Melanocyte of skin (primary cell): Measurements from ENCODE around the gene PGPEP1. TPM values are rescaled to one million over a fixed set of nuclear protein-coding genes. Genes with fewer than 3 reads are reported as not detected.

Experiments
- small RNA-seq, 2 donors: library from RNA; depleted of rRNA; stranded (forward); fragments of <200 nt; gene quantifications; one replicate each; pipeline ENCODE3, GENCODE V24; 2012
- total RNA-seq, 2 donors: library from RNA; depleted of rRNA; stranded (reverse); fragments of >200 nt; gene quantifications; 2 replicates each; pipeline ENCODE4 v1.2.3, GENCODE V29; 2012

The PGPEP1 gene, protein sequence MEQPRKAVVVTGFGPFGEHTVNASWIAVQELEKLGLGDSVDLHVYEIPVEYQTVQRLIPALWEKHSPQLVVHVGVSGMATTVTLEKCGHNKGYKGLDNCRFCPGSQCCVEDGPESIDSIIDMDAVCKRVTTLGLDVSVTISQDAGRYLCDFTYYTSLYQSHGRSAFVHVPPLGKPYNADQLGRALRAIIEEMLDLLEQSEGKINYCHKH
- total RNA-seq: 10 to 100 TPM; 17.9 to 23.3 TPM

DNA sequence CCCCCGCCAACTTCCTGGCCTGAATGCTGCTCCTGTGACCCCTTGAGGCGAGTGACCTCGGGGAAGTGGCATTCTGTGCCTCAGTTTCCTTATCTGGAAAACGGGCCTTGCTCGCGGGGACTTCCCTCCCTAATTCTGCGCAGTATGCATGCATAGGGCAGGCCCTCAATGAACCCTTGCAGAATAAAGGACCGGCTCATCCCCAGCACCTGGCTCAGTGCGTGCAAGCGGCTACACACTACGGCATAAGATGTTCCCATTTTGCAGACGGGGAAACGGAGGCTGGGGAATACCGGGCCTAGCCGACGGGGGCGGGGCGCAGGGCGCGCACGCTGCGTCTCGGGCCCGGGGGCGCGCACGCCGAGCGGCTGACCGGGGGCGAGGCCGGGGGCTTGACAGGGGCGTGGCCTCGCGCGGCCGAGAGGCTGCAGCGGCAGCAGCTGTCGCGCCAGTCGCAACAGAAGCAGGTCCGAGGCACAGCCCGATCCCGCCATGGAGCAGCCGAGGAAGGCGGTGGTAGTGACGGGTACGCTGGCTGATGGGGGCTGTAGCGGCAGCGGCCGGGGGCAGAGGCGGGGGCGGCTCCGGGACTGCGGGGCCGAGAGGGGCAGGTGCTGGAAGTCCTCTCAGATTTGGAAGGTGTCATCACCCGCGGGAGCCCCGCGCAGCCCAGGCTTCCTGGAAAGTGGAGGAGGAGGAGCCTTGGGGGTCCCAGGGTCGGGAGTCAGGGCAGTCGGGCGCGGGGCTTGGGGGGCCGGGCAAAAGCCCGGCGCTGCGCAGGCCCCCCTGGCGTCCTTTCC is at the start of gene PGPEP1:
Gene PGPEP1 (plus strand): TSS at position 409 of the 800 bp plus-strand sequence. CDS start 84 bp downstream, at position 493.

DNA sequence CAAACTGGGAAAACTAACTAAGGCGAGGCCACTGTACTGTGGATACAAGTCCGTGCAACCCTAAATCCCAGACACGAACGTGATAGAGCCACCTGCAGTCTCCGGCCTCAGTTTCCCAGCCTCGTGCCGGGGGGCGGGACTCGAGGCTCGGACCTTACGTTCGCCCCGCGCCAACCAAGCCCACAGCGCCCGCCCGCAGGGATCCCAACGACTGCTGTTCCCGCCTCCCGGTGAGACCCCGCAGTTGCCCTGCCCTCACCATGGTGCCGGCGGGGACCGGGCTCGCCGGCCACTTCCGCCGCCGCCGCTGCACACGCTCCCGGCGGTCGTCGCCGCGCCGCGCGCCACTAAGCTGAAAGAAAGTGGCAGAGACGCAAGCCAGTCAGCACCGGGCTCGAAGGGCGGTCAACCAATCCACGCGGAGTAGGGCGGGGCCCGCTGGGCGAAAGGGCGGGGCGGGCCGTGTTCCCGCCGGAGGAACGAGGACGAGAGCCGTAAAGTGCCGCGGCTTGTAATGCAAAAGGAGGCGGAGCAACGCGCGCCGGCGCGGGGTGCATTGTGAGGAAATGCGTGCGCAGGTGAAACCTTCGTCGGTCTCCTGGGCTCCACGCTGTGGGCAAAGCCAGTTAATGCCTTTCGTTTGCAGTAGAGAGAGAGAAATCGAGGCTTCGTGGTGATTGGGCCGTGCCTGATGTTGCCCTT is 17.5 kb upstream of the PGPEP1 start, which contains the start of gene LSM4:
Gene LSM4 (minus strand): TSS at position 318 of the 702 bp plus-strand sequence. CDS start 56 bp downstream, at position 262.

DNA sequence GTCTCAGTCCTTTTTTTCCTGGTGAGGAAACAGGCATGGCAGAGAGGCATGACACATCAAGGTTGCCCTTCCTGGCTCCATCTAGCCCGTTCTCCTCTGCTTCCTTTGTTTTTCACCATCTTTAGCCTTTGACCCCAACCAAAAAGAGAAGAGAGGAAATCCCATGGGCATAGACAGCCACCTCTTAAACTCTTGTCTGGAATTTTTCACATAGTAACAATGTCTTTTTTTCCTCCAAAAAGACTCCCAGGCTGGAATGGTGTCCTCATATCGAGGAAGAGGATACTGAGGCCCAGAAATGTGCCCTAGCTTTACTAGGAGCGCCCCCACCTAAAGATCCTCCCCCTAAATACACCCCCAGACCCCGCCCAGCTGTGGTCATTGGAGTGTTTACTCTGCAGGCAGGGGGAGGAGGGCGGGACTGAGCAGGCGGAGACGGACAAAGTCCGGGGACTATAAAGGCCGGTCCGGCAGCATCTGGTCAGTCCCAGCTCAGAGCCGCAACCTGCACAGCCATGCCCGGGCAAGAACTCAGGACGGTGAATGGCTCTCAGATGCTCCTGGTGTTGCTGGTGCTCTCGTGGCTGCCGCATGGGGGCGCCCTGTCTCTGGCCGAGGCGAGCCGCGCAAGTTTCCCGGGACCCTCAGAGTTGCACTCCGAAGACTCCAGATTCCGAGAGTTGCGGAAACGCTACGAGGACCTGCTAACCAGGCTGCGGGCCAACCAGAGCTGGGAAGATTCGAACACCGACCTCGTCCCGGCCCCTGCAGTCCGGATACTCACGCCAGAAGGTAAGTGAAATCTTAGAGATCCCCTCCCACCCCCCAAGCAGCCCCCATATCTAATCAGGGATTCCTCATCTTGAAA is 45.5 kb downstream of the PGPEP1 start, which contains the start of gene GDF15:
Gene GDF15 (plus strand): TSS at position 484 of the 868 bp plus-strand sequence. CDS start 32 bp downstream, at position 516.

DNA sequence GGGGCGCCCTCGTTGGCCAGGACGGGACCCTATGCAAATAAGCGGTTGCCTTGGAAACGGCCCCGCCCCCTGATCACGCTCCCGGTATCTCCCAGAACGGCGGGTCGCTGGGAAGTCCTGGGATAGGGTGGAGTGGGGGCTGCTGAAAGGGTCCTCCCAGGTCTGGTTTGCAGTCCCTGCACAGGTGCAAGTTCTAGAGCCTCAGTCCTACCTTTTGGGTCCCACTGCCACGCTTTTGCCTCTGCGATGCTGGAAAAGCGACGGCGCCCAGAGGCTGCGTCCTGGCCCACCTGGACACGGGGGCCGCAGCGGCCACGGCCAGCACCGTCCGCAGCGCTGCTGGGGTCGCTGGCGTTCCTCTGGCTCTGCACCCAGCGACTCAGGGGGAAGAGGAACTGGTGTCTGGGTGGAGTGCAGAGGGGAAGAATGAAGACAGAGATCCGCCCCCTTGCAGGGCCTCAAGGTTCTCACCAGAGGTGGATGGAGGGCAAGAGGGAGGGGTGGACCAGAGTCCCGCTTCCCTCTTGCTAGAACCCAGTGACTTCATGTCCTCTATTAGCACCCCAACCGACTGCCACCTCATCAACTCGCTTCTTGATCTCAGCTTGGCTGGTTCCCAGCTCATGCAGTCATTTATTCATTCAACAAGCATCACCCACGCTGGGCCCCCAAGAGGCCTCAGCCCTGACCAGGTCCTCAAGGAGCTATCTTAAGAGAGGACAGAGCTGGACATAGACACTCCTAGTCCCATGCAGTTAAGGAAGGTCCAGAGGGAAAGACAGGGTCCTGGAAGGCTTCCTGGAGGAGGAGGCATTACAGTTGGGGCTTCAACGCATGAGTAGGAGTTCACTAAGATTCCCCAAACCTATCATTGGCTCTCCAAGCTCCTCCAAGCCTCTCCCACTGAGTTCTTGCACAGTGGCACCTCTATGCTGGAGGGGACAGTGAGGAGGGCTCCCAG is 57.1 kb downstream of the PGPEP1 start, which contains the start of gene LRRC25:
Gene LRRC25 (minus strand): TSS at position 381 of the 961 bp plus-strand sequence. CDS start 659 bp downstream, outside the sequence.

DNA sequence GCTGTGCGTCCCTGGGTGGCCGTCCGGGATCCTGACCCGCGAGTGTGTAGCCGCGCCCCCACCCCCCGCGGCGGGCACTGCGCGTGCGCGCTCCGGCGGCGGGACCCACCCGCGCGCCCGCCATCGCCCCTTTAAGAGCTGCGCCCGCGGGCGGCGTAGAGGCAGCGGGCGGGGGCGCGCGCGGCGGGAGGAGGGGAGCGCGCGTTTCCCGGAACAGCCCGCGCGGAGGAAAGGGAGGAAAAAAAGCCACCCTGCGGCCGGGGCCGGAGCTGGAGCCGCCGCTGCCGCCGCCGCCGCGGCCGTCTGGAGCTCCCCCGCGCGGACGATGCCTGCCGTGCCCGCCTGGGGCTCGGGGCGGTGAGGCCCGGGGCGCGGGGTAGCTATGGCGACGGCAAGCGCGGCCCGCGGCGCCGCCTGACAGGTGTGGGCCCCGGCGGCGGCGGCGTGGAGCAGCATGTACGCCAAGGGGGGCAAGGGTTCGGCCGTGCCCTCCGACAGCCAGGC is 78.8 kb downstream of the PGPEP1 start, which contains the start of gene SSBP4:
Gene SSBP4 (plus strand): TSS at position 204 of the 504 bp plus-strand sequence. CDS start 251 bp downstream, at position 455.

Small RNA genes within 50 kb of the gene (small RNA-seq; reads per million reads assigned to genes)
- 1.0 to 2.4 reads per million in 2 donors for gene MIR3189
- 0 reads per million in 2 donors for gene RN7SL513P

Other genes starting within 250 kb of the PGPEP1 start
- 1 to 10 TPM; 3.1 to 4.0 TPM for gene MAST3, start 242.8 kb upstream of the PGPEP1 start, total RNA-seq
- 10 to 100 TPM; 19.0 to 31.7 TPM for gene PIK3R2, start 187.4 kb upstream of the PGPEP1 start, total RNA-seq
- 1 to 10 TPM; 6.7 to 9.6 TPM for gene IFI30, start 166.8 kb upstream of the PGPEP1 start, total RNA-seq
- gene MPV17L2, start 147.4 kb upstream of the PGPEP1 start, total RNA-seq: 10 to 100 TPM; 14.8 to 28.0 TPM
- 1 to 10 TPM; 6.9 to 7.7 TPM for gene RAB3A, start 136.6 kb upstream of the PGPEP1 start, total RNA-seq
- under 1 TPM in 1 of 2 donors, not detected in 1; 0.33 TPM for gene PDE4C, start 114.2 kb upstream of the PGPEP1 start, total RNA-seq
- gene IQCN, start 66.1 kb upstream of the PGPEP1 start, total RNA-seq: 1 to 10 TPM in 1 of 2 donors, under 1 TPM in 1; 0.33 to 2.8 TPM
- gene JUND, start 59.0 kb upstream of the PGPEP1 start, total RNA-seq: 100 to 1,000 TPM in 1 of 2 donors, 10 to 100 TPM in 1; 98.9 to 205 TPM
- 100 to 1,000 TPM; 142 to 230 TPM for gene LSM4, start 17.5 kb upstream of the PGPEP1 start, total RNA-seq
- 100 to 1,000 TPM in 1 of 2 donors, 10 to 100 TPM in 1; 57.8 to 325 TPM for gene GDF15, start 45.6 kb downstream of the PGPEP1 start, total RNA-seq
- not detected for gene LRRC25, start 57.0 kb downstream of the PGPEP1 start, total RNA-seq
- 10 to 100 TPM; 38.2 to 85.6 TPM for gene SSBP4, start 78.8 kb downstream of the PGPEP1 start, total RNA-seq
- 10 to 100 TPM; 24.0 to 25.5 TPM for gene ISYNA1, start 97.5 kb downstream of the PGPEP1 start, total RNA-seq
- 10 to 100 TPM in 1 of 2 donors, 1 to 10 TPM in 1; 8.6 to 11.3 TPM for gene ELL, start 181.5 kb downstream of the PGPEP1 start, total RNA-seq
- gene FKBP8, start 203.0 kb downstream of the PGPEP1 start, total RNA-seq: 100 to 1,000 TPM; 145 to 159 TPM
- gene KXD1, start 217.3 kb downstream of the PGPEP1 start, total RNA-seq: 100 to 1,000 TPM; 138 to 139 TPM
- 100 to 1,000 TPM; 498 to 653 TPM for gene UBA52, start 231.3 kb downstream of the PGPEP1 start, total RNA-seq
- 10 to 100 TPM; 67.9 to 68.5 TPM for gene REX1BD, start 248.2 kb downstream of the PGPEP1 start, total RNA-seq